ENCODE measurements around the gene R3HDM4. TPM values are rescaled to one million over a fixed set of nuclear protein-coding genes. Genes with fewer than 3 reads are reported as not detected.
A peak's percentile ranks its signal among the peaks of the same experiment; 100 is the strongest.

R3HDM4 gene
- total and polyA plus RNA-seq, 9 of the 15 experiments (the other 6 are each of a cell fraction or from before 2014, with no cell fraction given) = 3.2 to 154 (median 59.0) TPM

DNA sequence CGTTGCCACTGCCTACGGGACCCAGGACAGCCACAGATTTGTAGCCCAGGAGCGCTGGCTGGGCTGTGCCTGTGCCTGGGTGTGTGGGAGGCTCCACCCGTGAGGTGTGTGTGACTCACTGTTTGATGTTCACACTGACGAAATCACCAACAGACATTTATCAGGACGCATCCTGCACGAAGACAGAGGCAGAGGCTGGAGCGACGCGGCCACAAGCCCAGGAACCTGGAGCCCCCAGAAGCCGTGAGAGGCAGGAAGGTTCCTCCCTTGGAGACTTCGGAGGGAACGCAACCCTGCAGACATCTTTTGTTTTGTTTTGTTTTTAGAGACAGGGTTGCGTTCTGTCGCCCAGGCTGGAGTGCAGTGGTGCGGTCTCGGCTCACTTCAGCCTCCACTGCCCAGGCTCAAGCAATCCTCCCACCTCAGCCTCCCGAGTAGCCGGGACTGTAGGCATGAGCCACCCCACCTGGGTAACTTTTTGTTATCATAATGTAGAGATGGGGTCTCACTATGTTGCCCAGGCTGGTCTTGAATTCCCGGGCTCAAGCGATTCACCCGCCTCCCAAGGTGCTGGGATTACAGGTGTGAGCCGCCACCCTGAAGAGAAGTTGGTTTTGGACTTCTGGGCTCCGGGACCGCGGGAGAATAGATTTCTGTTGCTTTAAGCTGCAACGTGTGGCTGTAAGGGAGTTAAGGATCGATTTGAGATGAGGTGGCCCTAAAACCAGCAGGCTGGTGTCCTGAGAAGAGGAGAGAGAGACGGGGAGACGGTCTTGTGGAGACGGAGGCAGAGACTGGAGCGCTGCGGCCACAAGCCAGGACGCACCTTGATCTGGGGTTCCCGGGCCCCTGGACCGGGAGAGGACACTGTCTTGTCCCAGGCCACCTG is 46.2 kb upstream of the R3HDM4 start (continued):
- TF ChIP-seq, protein P1, sequence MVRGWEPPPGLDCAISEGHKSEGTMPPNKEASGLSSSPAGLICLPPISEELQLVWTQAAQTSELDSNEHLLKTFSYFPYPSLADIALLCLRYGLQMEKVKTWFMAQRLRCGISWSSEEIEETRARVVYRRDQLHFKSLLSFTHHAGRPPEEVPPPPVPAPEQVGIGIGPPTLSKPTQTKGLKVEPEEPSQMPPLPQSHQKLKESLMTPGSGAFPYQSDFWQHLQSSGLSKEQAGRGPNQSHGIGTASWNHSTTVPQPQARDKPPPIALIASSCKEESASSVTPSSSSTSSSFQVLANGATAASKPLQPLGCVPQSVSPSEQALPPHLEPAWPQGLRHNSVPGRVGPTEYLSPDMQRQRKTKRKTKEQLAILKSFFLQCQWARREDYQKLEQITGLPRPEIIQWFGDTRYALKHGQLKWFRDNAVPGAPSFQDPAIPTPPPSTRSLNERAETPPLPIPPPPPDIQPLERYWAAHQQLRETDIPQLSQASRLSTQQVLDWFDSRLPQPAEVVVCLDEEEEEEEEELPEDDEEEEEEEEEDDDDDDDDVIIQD (CRISPR knock-in tag; IDR thresholded peaks at IDR 0.05) = no peak
- TF ChIP-seq NCOR1 (IDR thresholded peaks at IDR 0.05) (peak; percentile 10; the same call in 1 of the 2 replicates), L3MBTL2 (IDR thresholded peaks at IDR 0.05) (peak; percentile 81), SP2 (IDR thresholded peaks at IDR 0.05; ENCODE audit: extremely low read depth, low read depth, low read length, poor library complexity, severe bottlenecking) (no peak), MEIS2 (IDR thresholded peaks at IDR 0.05; ENCODE audit: partially characterized antibody) (peak; percentile 83), HNRNPUL1 (IDR thresholded peaks at IDR 0.05; ENCODE audit: low read length) (no peak), ZNF239 (CRISPR knock-in tag; IDR thresholded peaks at IDR 0.05) (peak; percentile 14; the same call in 1 of the 2 replicates), ZNF75A (CRISPR knock-in tag; IDR thresholded peaks at IDR 0.05) (0 out of 2 replicates have a peak, but pooled peaks have one; percentile 57), NRF1 (conservative IDR thresholded peaks at IDR 0.05 in 1 of 2, IDR thresholded peaks at IDR 0.05 in 1 of 2) (peak in 1 of 2 experiments; percentile 54; a peak in 2 of 4 replicates), HDAC2 (IDR thresholded peaks at IDR 0.05) (peak; percentile 81; the same call in 1 of the 2 replicates), SOX6 (IDR thresholded peaks at IDR 0.05) (peak; percentile 54), HSF4 (CRISPR knock-in tag; IDR thresholded peaks at IDR 0.05; ENCODE audit: borderline replicate concordance) (no peak), ARID1B (IDR thresholded peaks at IDR 0.05) (peak; percentile 84), SP1 (CRISPR knock-in tag; IDR thresholded peaks at IDR 0.05) (peak; percentile 57; the same call in 1 of the 2 replicates), TAF1 (IDR thresholded peaks at IDR 0.05; ENCODE audit: control insufficient read depth, extremely low read depth, insufficient read depth, low read length, severe bottlenecking) (peak; percentile 19), RBBP5 (IDR thresholded peaks at IDR 0.05; ENCODE audit: borderline replicate concordance, insufficient read depth, low read length, poor library complexity, severe bottlenecking) (peak; percentile 60), EZH2 (IDR thresholded peaks at IDR 0.05; ENCODE audit: borderline replicate concordance, low read depth, low read length) (no peak)
- TF ChIP-seq, protein P2, sequence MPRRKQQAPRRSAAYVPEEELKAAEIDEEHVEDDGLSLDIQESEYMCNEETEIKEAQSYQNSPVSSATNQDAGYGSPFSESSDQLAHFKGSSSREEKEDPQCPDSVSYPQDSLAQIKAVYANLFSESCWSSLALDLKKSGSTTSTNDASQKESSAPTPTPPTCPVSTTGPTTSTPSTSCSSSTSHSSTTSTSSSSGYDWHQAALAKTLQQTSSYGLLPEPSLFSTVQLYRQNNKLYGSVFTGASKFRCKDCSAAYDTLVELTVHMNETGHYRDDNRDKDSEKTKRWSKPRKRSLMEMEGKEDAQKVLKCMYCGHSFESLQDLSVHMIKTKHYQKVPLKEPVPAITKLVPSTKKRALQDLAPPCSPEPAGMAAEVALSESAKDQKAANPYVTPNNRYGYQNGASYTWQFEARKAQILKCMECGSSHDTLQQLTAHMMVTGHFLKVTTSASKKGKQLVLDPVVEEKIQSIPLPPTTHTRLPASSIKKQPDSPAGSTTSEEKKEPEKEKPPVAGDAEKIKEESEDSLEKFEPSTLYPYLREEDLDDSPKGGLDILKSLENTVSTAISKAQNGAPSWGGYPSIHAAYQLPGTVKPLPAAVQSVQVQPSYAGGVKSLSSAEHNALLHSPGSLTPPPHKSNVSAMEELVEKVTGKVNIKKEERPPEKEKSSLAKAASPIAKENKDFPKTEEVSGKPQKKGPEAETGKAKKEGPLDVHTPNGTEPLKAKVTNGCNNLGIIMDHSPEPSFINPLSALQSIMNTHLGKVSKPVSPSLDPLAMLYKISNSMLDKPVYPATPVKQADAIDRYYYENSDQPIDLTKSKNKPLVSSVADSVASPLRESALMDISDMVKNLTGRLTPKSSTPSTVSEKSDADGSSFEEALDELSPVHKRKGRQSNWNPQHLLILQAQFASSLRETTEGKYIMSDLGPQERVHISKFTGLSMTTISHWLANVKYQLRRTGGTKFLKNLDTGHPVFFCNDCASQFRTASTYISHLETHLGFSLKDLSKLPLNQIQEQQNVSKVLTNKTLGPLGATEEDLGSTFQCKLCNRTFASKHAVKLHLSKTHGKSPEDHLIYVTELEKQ (CRISPR knock-in tag; IDR thresholded peaks at IDR 0.05) = no peak
- TF ChIP-seq, protein P3, sequence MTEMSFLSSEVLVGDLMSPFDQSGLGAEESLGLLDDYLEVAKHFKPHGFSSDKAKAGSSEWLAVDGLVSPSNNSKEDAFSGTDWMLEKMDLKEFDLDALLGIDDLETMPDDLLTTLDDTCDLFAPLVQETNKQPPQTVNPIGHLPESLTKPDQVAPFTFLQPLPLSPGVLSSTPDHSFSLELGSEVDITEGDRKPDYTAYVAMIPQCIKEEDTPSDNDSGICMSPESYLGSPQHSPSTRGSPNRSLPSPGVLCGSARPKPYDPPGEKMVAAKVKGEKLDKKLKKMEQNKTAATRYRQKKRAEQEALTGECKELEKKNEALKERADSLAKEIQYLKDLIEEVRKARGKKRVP (CRISPR knock-in tag; IDR thresholded peaks at IDR 0.05) = peak; percentile 68
- TF ChIP-seq, protein P4, sequence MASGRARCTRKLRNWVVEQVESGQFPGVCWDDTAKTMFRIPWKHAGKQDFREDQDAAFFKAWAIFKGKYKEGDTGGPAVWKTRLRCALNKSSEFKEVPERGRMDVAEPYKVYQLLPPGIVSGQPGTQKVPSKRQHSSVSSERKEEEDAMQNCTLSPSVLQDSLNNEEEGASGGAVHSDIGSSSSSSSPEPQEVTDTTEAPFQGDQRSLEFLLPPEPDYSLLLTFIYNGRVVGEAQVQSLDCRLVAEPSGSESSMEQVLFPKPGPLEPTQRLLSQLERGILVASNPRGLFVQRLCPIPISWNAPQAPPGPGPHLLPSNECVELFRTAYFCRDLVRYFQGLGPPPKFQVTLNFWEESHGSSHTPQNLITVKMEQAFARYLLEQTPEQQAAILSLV (tag; IDR thresholded peaks at IDR 0.05) = no peak

All from K562 (cell line).